ENCODE results near the gene MTHFSD.

The MTHFSD gene

GRCh38 chr16:86528061-86528929, 26.7 kb downstream of the MTHFSD start:
- no peak for DNase-seq

DNA sequence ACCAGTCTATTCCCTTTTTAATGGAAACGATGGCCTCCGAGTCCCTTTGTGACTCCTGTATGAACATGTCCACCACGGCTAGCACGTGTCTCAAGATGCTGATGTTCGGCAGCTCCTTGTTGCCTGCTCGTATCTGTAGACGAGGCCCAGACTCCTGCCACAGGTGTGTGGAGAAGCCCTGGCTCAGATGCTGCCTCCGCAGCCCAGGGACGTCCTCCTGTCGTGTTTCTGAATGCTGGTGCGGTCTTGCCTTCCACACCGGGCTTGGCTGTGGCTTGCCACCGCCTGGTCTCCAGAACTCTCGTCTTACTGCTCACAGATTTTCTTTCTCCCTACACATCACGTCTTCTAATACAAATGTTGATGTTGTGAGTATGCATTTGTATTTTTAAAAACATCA, 27.7 kb downstream of the MTHFSD start:
- no peak for DNase-seq

- no peak for DNase-seq
These were observed 29.3 kb downstream of the MTHFSD start for GRCh38 chr16:86525696-86526095.

DNA sequence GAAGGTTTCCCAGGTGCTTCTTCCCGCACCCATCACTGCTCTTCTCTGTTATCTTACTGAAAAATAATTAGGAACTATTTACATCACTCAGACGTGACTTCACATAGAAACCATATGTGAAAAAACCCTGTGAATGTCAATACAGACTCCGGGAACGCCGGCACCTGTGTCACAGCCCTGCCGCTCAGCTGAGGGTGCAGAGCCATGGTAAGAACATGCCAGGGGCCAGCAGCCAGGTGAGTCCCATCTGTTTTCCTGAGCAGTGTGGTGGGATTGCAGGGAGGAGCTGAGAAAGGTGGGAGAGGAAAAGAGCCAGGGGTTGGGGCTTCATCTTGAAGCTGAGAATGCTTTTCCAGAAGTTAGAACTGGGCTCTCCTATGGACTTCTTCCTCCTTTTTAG, 31.0 kb downstream of the MTHFSD start:
- no peak for DNase-seq

DNA sequence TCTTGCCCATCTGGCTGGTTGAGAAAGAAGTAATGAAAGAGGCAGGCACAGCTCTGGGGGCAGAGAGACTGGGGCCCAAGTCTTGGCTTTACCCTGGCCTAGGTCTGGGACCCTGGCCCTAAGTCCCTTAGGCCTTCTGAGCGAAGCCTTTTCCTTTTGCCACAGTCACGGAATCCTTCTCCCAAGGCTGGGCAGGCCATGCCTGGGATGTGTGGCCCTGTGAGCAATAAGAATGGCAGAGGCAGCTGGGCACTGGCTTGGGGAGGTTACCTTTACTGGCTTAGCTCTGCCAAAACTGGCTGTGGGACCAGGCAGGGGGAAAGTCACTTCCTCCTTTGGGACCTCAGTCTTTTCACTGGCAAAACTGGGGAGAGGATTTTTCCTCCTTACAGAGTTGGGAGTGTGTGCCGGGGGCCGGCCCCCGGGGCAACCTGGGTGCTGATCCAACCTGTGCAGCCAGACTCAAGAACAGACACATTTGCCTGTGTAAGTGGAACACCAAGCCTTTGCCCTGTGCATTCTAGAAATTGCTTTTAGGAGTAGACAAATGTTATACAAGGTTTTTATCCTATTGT, 31.8 kb downstream of the MTHFSD start:
- no peak for DNase-seq

- no peak for DNase-seq
These were observed 32.4 kb downstream of the MTHFSD start for GRCh38 chr16:86522634-86523033.

GRCh38 chr16:86521236-86522197, 33.5 kb downstream of the MTHFSD start:
- no peak for DNase-seq

GRCh38 chr16:86520317-86521210, 34.5 kb downstream of the MTHFSD start:
- no peak for DNase-seq

- DNase-seq: peak; percentile 27 to 66
These were observed 35.3 kb downstream of the MTHFSD start for GRCh38 chr16:86519649-86520316.

DNA sequence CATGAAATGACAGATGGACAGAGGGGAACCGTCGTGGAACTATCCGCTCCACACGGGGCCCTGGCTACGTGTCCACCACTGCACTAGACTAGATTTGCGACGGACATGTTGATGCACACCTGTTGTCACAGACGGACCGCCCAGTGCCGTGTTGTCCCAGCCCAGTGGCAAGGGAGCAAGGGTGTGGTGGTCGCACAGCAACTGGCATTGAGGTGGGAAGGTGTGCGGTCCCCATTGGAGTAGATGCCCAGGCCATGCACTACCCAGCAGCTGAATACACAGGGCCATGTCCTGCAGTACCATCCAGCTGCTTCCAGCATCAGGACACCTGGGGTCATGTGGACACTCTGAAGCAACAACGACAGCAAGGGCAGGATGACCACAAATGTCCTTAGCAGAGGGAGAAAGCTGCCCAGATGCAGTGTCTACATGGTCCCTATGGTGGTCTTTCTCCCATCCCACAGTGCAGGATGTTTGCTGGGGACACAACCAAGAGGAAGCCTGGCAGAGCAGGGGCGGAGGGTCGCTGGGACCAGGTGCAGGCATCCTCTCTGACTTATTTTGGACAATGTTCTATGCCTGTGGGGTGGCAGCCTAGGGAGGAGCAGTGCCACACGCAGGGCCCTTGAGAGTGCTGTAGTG, 35.9 kb downstream of the MTHFSD start:
- DNase-seq: no peak

DNA sequence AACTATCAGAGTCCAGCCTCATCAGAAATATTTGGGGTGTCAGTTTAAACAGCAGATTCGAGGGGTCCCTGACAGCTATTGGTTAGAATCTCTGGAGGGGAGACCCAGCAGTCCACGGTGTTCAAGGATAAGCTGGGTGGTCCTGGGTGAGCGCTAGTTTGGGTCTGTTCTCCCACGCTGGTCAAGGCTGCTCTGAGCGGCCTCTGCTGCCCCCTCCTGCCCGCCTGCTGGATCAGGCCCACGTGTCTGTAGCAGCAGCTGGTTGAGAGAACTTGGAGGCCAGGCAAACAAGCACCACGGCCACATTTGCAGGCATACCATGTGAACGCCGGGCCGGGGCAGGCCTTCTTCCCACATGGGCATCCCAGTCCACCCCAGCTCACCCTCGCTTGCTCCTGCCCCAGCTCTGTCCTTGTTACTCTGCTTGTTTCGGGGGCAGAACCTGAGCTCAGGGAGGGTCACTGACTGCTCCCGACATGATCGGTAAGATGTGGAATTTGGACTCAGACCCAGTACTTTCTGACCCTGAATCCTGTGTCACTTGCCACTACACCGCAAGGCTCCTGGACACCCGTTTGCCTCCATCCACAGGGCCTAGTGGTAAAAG, 37.3 kb downstream of the MTHFSD start:
- DNase-seq: peak in 1 of 2 experiments; percentile 64

GRCh38 chr16:86517033-86517432, 38.0 kb downstream of the MTHFSD start:
- DNase-seq: no peak

- no peak for DNase-seq
These were observed 38.4 kb downstream of the MTHFSD start for GRCh38 chr16:86516623-86517003.

DNA sequence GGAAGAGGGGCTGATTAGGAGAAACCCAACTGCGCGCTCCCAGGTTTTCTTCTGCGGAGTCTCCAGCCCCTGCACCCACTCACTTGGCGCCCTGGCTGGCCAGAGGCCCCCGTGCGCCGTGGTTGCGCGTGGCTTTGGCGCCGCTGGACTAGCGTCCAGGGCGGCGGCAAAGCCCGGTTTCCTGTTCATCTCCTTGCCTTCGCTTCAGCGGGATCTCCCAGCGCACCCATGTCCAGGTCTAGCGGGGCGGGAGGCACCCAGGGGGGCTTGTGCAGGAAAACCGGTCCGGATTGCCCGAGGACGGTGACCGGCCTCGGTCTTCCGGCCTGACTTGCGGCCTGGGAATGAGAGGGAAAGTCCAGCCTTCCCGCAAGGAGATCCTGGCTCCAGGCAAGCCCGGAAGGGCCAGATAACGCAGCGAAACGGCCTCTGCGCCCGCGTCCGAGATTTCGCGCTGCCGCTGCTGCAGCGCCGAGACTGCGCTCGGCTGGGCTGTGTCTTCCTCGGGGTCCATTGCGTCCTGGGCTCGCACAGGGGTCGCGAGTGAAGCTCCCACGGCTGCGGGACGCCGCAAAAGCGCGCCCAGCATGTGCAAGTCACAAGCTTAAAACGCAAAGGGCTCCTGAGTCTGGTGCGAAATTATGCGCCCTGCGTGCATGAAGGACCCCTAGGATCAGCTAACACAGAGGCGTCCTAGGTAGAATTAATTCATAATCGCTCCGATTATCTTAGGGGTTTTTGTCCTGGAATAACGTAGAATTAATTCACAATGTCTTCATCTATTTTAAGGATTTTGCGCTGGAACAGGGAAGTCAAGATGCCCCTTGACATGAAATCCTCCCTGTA, 39.0 kb downstream of the MTHFSD start:
- DNase-seq: no peak

DNA sequence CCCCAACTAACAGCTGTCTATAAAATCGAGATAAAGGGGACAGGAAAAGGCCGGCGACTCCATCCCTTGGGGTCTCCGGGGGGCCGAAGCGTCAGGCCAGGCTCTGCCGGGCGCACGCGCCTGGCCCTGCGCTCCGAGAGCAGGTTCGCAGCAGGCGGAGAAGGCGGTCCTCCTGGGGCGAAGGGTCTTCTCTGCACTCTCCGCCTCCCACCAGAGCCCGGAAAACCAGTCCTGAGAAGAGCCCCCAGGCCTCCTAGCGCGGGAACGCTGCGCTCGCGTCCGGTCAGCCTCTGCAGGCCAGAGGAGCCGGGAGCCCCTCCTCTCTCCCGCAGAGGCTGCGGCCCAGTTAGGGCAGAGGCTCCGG, 39.6 kb downstream of the MTHFSD start:
- no peak for DNase-seq

DNA sequence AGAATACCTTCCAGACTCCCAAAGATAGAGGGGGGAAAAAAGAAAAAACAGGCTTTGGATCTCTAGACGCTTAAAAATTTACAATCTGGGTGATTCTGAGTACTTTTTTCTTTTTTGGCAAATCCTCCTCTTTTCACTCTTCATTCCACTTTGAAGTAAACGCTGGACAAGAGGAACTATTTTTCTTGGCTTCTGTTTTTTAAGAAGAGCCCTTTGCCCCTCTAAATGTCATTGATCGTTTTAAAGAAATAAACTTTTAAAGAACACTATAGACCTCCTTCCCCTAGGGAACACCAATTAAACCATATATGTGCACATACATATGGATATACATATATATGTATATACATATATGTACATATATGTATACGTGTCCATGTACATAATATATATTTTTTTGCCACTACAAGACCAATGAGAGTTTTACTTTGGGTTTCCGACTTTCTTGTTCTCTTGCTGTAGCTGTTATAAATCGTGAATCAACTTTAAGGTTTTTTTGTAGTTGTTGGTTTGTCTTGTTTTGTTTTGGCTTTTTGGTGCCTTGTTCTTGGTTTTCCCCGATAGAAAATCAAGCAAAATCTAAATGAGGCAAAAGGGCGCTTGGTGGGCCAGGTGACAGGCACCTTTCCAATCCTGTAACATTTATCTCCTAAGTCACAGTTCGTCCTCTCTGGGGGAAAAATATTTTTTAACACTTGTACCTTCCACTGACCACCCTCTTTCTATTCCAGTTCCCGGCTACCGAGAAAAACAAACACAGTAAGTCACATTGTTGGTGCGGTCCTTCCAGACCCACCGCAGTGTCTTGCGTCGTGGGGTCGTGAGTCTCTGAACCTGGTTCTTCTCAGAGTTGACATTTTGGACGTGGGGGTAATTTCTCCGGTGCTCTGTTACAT, 40.3 kb downstream of the MTHFSD start:
- no peak for DNase-seq

- no peak for DNase-seq
These were observed 41.4 kb downstream of the MTHFSD start for GRCh38 chr16:86513471-86514277.

All from NCI-H524 (cell line).